Chondrocyte (in vitro differentiated cells): ENCODE data around the gene DNAH17. TPM values are rescaled to one million over a fixed set of nuclear protein-coding genes. Genes with fewer than 3 reads are reported as not detected.
A peak's percentile ranks its signal among the peaks of the same experiment; 100 is the strongest.

Source experiments
- DNase-seq: peaks from one replicate; pipeline ENCODE4 v3.0.0; 2021; ENCODE audit warnings: mixed read lengths, low spot score
- H3K27ac Mint-ChIP-seq: one replicate; pipeline ENCODE4 v1.8.0; 2021; ENCODE audit warnings: mild to moderate bottlenecking, moderate library complexity, mixed read lengths; ENCODE audit not compliant: unreplicated experiment
- H3K27me3 Mint-ChIP-seq: 2 replicates; pipeline ENCODE4 v1.8.0; 2021; ENCODE audit warnings: low read depth, mixed read lengths
- H3K36me3 Mint-ChIP-seq: 2 replicates; pipeline ENCODE4 v1.8.0; 2021; ENCODE audit warnings: low read depth, mixed read lengths
- H3K4me1 Mint-ChIP-seq: 2 replicates; pipeline ENCODE4 v1.8.0; 2021; ENCODE audit warnings: low read depth, mild to moderate bottlenecking, mixed read lengths
- H3K4me3 Mint-ChIP-seq: one replicate; pipeline ENCODE4 v1.8.0; 2021; ENCODE audit warnings: mild to moderate bottlenecking, moderate library complexity, mixed read lengths; ENCODE audit not compliant: unreplicated experiment
- H3K9me3 Mint-ChIP-seq: 2 replicates; pipeline ENCODE4 v1.8.0; 2021; ENCODE audit warnings: low read depth, mixed read lengths
- CTCF ChIP-seq: fragments of 200-600 bp; sonication (generic); IDR thresholded peaks from 2 replicates; pipeline ENCODE4 v1.5.0; 2021; ENCODE audit warnings: antibody characterized with exemption, mild to moderate bottlenecking, moderate library complexity
- total RNA-seq: library from RNA; stranded (reverse); gene quantifications from 3 replicates; pipeline ENCODE4 v1.2.1, GENCODE V29; 2021

Gene DNAH17
- total RNA-seq, 1 donor from 2014 or later: 0.42 TPM

GRCh38 chr17:78493450-78493849 lies 83.7 kb downstream of the DNAH17 start:
- H3K27me3 Mint-ChIP-seq: peaks cover 3% of the 10 kb centered on the region
- H3K36me3 Mint-ChIP-seq: no peaks in the 10 kb centered on the region
- peak overlapping the region; percentile 49 for H3K27ac Mint-ChIP-seq
- H3K9me3 Mint-ChIP-seq: no peaks in the 10 kb centered on the region
- DNase-seq: no peak
- H3K4me3 Mint-ChIP-seq: no peak overlapping the region
- TF ChIP-seq CTCF: no peak
- H3K4me1 Mint-ChIP-seq: peaks cover 14% of the 10 kb centered on the region

GRCh38 chr17:78492116-78492799 lies 84.9 kb downstream of the DNAH17 start:
- Mint-ChIP-seq H3K27ac (no peak overlapping the region), H3K36me3 (no peaks in the 10 kb centered on the region), H3K4me3 (no peak overlapping the region)

GRCh38 chr17:78491236-78492115 lies 85.7 kb downstream of the DNAH17 start:
- Mint-ChIP-seq H3K9me3 (no peaks in the 10 kb centered on the region), H3K36me3 (no peaks in the 10 kb centered on the region), H3K27me3 (peaks cover 3% of the 10 kb centered on the region), H3K4me1 (peaks cover 6% of the 10 kb centered on the region), H3K27ac (no peak overlapping the region), H3K4me3 (no peak overlapping the region)
- no peak for DNase-seq
- TF ChIP-seq CTCF: no peak

More at GRCh38 chr17:78492116-78492799, 84.9 kb downstream of the DNAH17 start:
- Mint-ChIP-seq H3K27me3 (peaks cover 3% of the 10 kb centered on the region), H3K9me3 (no peaks in the 10 kb centered on the region), H3K4me1 (peaks cover 10% of the 10 kb centered on the region)
- DNase-seq: no peak
- TF ChIP-seq CTCF: no peak

- DNase-seq: no peak
- H3K36me3 Mint-ChIP-seq: no peaks in the 10 kb centered on the region
- no peaks in the 10 kb centered on the region for H3K9me3 Mint-ChIP-seq
- H3K27me3 Mint-ChIP-seq: peaks cover 3% of the 10 kb centered on the region
- peaks cover 6% of the 10 kb centered on the region for H3K4me1 Mint-ChIP-seq
- TF ChIP-seq CTCF: no peak
- H3K27ac Mint-ChIP-seq: no peak overlapping the region
- no peak overlapping the region for H3K4me3 Mint-ChIP-seq
These were observed 86.5 kb downstream of the DNAH17 start for GRCh38 chr17:78490673-78491072.

- Mint-ChIP-seq H3K4me3 (no peak overlapping the region), H3K27me3 (peaks cover 3% of the 10 kb centered on the region), H3K4me1 (peaks cover 6% of the 10 kb centered on the region), H3K36me3 (no peaks in the 10 kb centered on the region), H3K9me3 (no peaks in the 10 kb centered on the region), H3K27ac (no peak overlapping the region)
- no peak for DNase-seq
- TF ChIP-seq CTCF: no peak
These were observed 87.0 kb downstream of the DNAH17 start for GRCh38 chr17:78490156-78490555.
